ENCODE measurements around the gene HOXC13. TPM values are rescaled to one million over a fixed set of nuclear protein-coding genes. Genes with fewer than 3 reads are reported as not detected.
A peak's percentile ranks its signal among the peaks of the same experiment; 100 is the strongest.

Gene HOXC13
- total RNA-seq, 1 donor: not detected

GRCh38 chr12:53960187-53961024, 21.8 kb downstream of the HOXC13 start:
- TF ChIP-seq CTCF (IDR thresholded peaks at IDR 0.05; ENCODE audit: insufficient read depth, low read depth, low read length): no peak
- H3K4me3 ChIP-seq (ENCODE audit: low read depth, low read length): no peak overlapping the region
- no peak for DNase-seq (ENCODE audit: low read depth)

DNA sequence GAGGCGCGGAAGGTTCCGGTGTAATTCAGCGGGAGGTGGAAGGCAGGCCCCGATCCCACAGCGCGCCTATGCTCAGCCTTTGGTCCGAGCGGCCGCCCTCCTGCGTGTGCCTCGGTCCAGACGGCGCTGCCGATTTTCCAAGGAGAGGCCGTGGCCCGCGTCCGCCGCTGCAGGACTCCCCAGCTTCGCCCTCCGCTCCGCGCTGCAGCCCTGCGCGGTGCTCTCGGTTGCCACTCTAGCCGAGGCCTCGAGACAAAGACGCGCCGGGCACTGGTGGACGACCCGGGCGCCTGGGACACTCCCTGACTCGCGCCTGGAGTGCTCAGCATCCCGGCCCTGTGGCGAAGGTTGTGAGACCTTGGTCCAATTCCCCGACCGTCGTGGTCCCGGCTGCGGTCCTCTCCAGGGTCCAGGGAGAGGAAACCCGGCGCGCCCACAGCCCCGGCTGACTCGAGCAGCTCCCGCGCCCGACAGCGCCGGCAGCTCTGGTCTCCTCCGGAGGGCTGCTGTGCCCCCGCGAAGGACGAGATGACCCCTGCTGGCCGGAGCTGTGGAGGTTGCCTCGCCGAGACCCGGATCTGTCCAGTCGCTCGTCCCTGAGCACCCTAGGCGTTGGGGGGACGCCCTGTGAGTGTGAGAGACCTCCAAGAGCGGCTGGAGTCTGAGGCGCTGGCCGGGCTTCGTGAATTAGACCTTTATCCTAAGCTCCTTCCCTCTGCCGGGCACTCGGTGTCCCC, 22.6 kb downstream of the HOXC13 start:
- no peak for DNase-seq (ENCODE audit: low read depth)
- H3K4me3 ChIP-seq (ENCODE audit: low read depth, low read length): no peak overlapping the region
- no peak for TF ChIP-seq CTCF (IDR thresholded peaks at IDR 0.05; ENCODE audit: insufficient read depth, low read depth, low read length)

DNA sequence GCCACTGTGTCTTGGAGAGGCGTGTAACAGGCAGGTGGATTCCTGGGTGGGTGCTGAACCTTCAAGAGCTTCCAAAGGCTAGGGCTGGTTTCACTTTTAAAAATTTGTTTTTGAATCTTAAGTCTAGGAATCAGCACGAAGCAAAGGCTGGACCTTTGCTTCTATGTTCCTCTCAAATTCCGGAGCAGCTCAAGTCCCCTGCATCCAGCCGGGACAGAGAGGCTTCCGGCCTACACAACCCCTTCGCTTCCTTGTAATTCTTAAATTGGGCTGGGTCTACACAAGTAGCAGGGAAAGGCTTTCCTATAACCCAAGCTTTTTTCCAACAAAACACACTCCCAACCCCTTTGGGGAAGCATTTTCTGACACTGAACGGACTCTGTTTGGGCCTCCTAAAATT, 24.4 kb downstream of the HOXC13 start:
- no peak overlapping the region for H3K4me3 ChIP-seq (ENCODE audit: low read depth, low read length)
- TF ChIP-seq CTCF (IDR thresholded peaks at IDR 0.05; ENCODE audit: insufficient read depth, low read depth, low read length): no peak
- no peak for DNase-seq (ENCODE audit: low read depth)

DNA sequence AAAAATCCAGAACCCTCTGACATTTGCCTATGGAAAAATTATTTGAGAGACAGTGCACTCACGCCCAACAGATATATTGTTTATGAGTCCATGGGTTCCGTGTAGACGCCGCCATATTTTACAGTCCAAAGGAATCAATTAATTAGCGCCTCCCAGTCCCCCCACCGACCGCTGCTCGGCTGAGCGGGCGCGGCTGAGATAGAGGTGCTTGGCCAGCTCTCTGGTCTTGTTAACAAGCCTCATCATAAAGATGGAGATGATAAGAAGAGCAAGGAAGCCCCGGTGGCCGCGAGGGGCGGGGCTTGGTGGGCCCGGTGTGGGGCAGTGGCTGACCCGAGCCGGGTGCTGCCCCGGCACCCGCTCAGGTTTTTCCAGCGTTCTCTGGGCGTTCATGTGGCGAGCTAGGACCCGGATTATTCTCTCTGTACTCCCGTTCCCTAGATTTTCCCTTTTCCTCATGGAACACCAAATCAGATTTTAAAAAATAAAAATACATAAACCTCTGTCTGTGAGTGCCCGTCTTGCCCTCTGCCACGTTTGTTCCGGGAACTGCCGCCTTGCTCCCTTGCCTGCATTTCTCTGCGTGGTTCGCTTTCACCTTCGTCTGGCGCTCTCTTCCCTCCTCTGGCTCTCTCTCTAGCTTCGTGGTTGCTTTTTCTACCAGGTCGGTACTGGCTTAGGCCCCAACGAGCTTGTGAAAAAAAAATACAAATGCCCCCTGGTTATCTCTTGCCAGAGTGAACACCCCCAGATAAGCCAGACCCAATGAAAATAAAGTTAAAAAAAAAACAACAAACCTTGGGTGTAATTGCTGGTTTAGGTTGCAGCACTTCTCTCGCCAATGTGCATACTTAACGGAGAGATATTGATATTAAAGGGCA, 25.0 kb downstream of the HOXC13 start:
- no peak overlapping the region for H3K4me3 ChIP-seq (ENCODE audit: low read depth, low read length)
- TF ChIP-seq CTCF (IDR thresholded peaks at IDR 0.05; ENCODE audit: insufficient read depth, low read depth, low read length): no peak
- no peak for DNase-seq (ENCODE audit: low read depth)

DNA sequence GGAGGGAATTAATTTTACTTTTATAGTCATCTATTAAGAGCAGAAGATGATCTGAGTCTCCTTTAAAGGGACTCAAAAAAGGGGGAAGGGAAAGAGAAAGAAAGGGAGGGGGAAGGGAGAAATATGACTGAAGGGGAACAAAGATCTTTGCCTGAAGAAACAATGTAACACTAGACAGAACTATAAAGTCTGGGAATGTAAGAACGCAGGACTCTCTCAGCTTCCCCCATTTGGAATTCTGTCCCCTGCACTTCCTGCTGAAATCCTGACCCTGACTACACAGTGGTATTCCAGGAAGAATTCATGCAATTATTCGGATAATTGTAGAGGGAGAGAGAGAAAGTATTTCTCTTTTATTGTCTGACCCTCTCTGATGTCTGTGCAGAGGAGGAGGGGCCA, 25.7 kb downstream of the HOXC13 start:
- no peak for TF ChIP-seq CTCF (IDR thresholded peaks at IDR 0.05; ENCODE audit: insufficient read depth, low read depth, low read length)
- DNase-seq (ENCODE audit: low read depth): no peak
- no peak overlapping the region for H3K4me3 ChIP-seq (ENCODE audit: low read depth, low read length)

GRCh38 chr12:53965281-53966084, 26.9 kb downstream of the HOXC13 start:
- TF ChIP-seq CTCF (IDR thresholded peaks at IDR 0.05; ENCODE audit: insufficient read depth, low read depth, low read length): no peak
- H3K4me3 ChIP-seq (ENCODE audit: low read depth, low read length): peak overlapping the region; percentile 66
- peak; percentile 60 for DNase-seq (ENCODE audit: low read depth)
